ENCODE measurements around the gene PHF2.

PHF2 gene

DNA sequence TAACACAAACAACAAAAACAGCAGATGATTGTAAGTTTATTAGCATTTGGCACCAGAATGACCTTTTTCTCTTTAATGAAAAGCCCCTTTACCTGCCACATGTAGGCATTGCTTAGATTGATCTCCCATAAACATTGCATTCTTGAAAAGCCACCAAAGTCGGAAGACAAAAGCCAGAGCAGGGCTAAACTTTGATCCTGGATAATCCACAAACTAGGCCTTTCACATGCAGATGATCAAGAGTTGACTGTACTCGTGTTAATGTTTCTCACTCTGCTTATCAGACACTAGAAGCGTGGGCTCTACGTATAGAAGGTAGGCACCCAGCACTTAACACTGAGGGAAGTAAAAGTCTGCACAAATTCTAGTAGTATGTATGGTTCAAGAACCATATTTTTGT lies 21.0 kb upstream of the PHF2 start:
- no peak for DNase-seq (ENCODE audit: low read depth)
- no peak overlapping the region for H3K4me3 ChIP-seq (ENCODE audit: low read depth, low read length)
- TF ChIP-seq, protein P1, sequence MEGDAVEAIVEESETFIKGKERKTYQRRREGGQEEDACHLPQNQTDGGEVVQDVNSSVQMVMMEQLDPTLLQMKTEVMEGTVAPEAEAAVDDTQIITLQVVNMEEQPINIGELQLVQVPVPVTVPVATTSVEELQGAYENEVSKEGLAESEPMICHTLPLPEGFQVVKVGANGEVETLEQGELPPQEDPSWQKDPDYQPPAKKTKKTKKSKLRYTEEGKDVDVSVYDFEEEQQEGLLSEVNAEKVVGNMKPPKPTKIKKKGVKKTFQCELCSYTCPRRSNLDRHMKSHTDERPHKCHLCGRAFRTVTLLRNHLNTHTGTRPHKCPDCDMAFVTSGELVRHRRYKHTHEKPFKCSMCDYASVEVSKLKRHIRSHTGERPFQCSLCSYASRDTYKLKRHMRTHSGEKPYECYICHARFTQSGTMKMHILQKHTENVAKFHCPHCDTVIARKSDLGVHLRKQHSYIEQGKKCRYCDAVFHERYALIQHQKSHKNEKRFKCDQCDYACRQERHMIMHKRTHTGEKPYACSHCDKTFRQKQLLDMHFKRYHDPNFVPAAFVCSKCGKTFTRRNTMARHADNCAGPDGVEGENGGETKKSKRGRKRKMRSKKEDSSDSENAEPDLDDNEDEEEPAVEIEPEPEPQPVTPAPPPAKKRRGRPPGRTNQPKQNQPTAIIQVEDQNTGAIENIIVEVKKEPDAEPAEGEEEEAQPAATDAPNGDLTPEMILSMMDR (IDR thresholded peaks at IDR 0.05; ENCODE audit: insufficient read depth, low read depth, low read length, missing control alignments) = no peak

DNA sequence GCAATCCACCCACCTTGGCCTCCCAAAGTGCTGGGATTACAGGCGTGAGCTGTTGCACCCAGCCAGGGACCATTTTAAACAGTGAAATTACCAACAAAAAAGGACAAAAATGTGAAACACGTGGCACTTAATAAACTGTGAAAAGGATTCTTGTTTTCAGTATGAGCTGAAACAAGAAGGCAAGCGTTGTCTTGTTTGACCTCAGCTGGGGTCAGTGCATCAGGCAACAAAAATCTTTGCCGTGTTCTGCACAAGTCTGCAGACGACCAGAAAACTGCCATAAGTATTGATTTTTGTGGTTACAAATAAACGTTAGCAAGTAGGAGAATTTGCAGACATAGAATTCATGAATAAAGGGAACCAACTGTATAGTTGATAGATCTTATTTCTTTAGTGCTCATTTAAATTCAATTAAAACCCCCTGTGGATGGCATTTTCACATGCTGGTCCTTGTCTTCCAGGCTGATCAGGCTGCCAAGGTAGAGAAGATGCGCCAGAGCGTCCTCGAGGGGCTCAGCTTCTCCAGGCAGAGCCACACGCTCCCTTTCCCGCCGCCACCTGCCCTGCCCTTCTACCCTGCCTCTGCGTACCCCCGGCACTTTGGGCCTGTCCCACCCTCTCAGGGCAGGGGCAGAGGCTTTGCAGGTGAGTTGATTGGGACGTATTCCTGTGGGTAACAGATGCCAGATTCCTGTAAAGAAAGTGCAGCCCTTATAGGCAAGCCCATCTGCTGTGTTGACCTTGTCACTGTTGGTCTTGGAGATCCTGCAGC lies 18.8 kb upstream of the PHF2 start:
- DNase-seq (ENCODE audit: low read depth) = no peak
- TF ChIP-seq, protein P1 (IDR thresholded peaks at IDR 0.05; ENCODE audit: insufficient read depth, low read depth, low read length, missing control alignments) = no peak
- no peak overlapping the region for H3K4me3 ChIP-seq (ENCODE audit: low read depth, low read length)

DNA sequence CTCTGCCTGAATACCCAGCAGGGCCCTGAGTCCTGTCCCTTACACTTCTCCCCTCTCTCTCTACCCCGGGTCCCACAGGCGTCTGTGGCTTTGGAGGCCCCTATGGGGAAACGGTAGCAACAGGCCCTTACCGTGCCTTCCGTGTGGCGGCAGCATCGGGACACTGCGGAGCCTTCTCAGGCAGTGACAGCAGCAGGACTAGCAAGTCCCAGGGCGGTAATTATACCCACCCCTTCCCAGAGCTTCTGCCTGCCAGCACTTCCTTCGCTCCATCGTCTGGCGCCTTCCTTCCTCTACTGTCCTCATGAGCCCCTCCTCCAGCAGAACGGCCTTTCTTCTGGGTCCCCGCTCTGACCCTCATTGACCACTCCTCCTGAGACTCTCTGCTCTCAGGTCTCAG lies 17.9 kb upstream of the PHF2 start:
- H3K4me3 ChIP-seq (ENCODE audit: low read depth, low read length) = no peak overlapping the region
- DNase-seq (ENCODE audit: low read depth) = no peak
- TF ChIP-seq, protein P1 (IDR thresholded peaks at IDR 0.05; ENCODE audit: insufficient read depth, low read depth, low read length, missing control alignments) = no peak

DNA sequence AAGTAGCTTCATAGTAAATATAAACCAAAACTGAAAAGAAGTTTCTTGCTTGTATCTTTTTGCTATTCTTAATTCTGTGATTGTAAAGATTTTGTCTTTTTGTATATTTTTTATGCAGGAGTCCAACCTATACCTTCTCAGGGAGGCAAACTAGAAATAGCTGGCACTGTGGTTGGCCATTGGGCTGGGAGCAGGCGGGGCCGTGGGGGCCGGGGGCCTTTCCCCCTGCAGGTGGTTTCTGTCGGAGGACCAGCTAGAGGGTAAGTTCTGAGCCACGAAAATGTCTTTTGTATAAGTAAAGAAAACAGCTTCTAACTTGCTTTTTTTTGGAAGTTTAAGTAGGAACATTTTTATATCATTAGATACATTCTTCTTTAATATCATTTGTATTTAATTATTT lies 15.4 kb upstream of the PHF2 start:
- H3K4me3 ChIP-seq (ENCODE audit: low read depth, low read length) = no peak overlapping the region
- no peak for DNase-seq (ENCODE audit: low read depth)
- TF ChIP-seq, protein P1 (IDR thresholded peaks at IDR 0.05; ENCODE audit: insufficient read depth, low read depth, low read length, missing control alignments) = no peak

GRCh38 chr9:93562157-93562556 lies 14.2 kb upstream of the PHF2 start:
- TF ChIP-seq, protein P1 (IDR thresholded peaks at IDR 0.05; ENCODE audit: insufficient read depth, low read depth, low read length, missing control alignments) = no peak

DNA sequence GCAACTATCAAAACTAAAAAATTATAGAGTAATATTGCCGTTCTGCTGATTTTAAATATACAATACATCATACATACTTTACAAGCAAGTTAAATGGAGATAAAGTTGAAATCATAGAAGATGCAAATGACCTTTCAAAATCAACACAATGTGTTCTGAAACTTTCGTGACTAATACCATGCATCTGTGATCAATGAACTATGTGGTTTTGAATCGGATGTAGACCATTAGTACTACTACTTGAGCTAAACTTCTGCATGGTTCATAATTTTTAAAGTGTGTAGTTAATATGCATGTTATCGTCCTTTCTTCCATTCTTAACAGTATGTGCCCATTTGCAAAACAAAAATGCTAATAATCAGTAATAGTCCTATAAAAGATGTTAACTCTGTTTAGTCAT lies 11.3 kb upstream of the PHF2 start:
- TF ChIP-seq, protein P1 (IDR thresholded peaks at IDR 0.05; ENCODE audit: insufficient read depth, low read depth, low read length, missing control alignments) = no peak
- DNase-seq (ENCODE audit: low read depth) = peak; percentile 42
- no peak overlapping the region for H3K4me3 ChIP-seq (ENCODE audit: low read depth, low read length)

More at GRCh38 chr9:93562157-93562556, 14.2 kb upstream of the PHF2 start:
- no peak for DNase-seq (ENCODE audit: low read depth)
- H3K4me3 ChIP-seq (ENCODE audit: low read depth, low read length) = no peak overlapping the region
